Bronchus fibroblast of lung (primary cell): ENCODE data around the gene HORMAD1. TPM values are rescaled to one million over a fixed set of nuclear protein-coding genes. Genes with fewer than 3 reads are reported as not detected.

Source experiments
- total RNA-seq: library from RNA; depleted of rRNA; stranded (reverse); fragments of >200 nt; gene quantifications from 2 replicates; pipeline ENCODE4 v1.2.3, GENCODE V29; 2015

Gene HORMAD1, protein sequence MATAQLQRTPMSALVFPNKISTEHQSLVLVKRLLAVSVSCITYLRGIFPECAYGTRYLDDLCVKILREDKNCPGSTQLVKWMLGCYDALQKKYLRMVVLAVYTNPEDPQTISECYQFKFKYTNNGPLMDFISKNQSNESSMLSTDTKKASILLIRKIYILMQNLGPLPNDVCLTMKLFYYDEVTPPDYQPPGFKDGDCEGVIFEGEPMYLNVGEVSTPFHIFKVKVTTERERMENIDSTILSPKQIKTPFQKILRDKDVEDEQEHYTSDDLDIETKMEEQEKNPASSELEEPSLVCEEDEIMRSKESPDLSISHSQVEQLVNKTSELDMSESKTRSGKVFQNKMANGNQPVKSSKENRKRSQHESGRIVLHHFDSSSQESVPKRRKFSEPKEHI
- not detected in 2 replicates for total RNA-seq

DNA sequence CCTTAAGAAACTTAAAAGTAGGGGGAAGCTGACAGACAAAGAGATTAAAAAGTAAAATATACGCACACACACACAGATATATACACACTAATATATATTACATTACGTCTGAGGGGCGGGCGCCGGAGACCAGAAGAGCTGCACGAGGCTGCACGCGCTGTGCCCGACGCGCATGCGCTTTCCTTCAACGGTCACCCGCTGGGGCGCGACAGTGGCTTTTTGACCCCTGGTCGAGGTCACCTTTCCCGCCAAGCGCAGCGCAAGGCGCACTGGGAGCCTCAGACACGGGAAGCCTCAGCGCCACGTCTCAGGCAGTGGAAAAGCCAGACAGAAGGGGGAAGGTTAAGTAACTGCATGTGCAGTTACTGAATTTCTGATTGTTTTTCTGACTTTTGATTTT is at the start of gene HORMAD1:
TSS of gene HORMAD1 (minus strand) at position 193 of the 400 bp plus-strand sequence. CDS start 1,390 bp downstream, outside the sequence.

GRCh38 chr1:150765296-150765976 is 44.7 kb upstream of the HORMAD1 start, which contains the start of gene CTSS:
Gene CTSS (minus strand): TSS chr1:150765778. CDS start chr1:150764763, 1,015 bp downstream.

GRCh38 chr1:150696995-150697927 is 23.4 kb downstream of the HORMAD1 start, which contains the start of gene GOLPH3L:
Gene GOLPH3L (minus strand): TSS chr1:150697154. CDS start chr1:150694838, 2,316 bp downstream.

Other genes with a start within 250 kb of the HORMAD1 start
- gene TARS2, start 233.5 kb downstream of the HORMAD1 start, total RNA-seq: 22.0 and 27.2 TPM in 2 replicates
- gene ECM1, start 212.8 kb downstream of the HORMAD1 start, total RNA-seq: 44.2 and 44.6 TPM in 2 replicates
- gene FALEC, start 205.1 kb downstream of the HORMAD1 start, total RNA-seq: not detected in 2 replicates
- gene ADAMTSL4, start 171.5 kb downstream of the HORMAD1 start, total RNA-seq: 23.5 and 25.6 TPM in 2 replicates
- gene MCL1, start 141.3 kb downstream of the HORMAD1 start, total RNA-seq: 119 and 137 TPM in 2 replicates
- gene ENSA, start 91.3 kb downstream of the HORMAD1 start, total RNA-seq: 131 and 138 TPM in 2 replicates
- 11.9 and 13.1 TPM in 2 replicates for gene GOLPH3L, start 23.7 kb downstream of the HORMAD1 start, total RNA-seq
- gene CTSS, start 44.9 kb upstream of the HORMAD1 start, total RNA-seq: 0.15 and 0.17 TPM in 2 replicates
- gene CTSK, start 87.4 kb upstream of the HORMAD1 start, total RNA-seq: 49.1 and 50.4 TPM in 2 replicates
- gene ARNT, start 155.7 kb upstream of the HORMAD1 start, total RNA-seq: 19.6 and 26.6 TPM in 2 replicates
- 0.15 TPM in 1 of 2 replicates, not detected in the other for gene CTXND2, start 166.2 kb upstream of the HORMAD1 start, total RNA-seq
- 18.8 and 21.0 TPM in 2 replicates for gene SETDB1, start 205.5 kb upstream of the HORMAD1 start, total RNA-seq